ENCODE results near the gene PADI4. TPM values are rescaled to one million over a fixed set of nuclear protein-coding genes. Genes with fewer than 3 reads are reported as not detected.

The PADI4 gene
- total and polyA plus RNA-seq, 7 donors = 0.44 to 0.60 TPM; not detected in 5

DNA sequence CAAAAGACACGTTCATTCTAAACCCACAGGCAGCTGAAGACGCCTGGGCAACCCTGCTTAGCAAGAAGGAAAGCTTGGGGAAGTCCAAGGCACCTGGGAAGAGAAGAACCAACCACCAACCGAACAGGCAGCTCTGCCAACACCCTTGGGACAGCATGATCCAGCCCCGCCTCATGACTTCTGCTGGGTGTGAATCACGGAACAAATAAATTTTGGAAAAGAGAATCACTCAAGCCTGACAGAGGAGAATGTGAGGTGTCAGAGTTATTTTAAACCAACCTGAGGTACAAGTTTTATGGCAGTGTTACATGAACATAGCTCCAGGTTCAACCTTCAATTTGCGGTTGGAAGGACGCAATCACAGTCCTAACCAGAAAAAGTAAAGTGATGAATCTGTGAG lies 10.0 kb upstream of the PADI4 start:
- no peak for DNase-seq
- no peak overlapping the region for H3K4me3 ChIP-seq
- H3K36me3 ChIP-seq = no peaks in the 10 kb centered on the region
- TF ChIP-seq POLR2A (IDR thresholded peaks at IDR 0.05) (no peak), CTCF (IDR thresholded peaks at IDR 0.05) (no peak), POLR2AphosphoS5 (IDR thresholded peaks at IDR 0.05) (no peak), EP300 (IDR thresholded peaks at IDR 0.05) (no peak)
- H3K9me3 ChIP-seq = peaks cover 0 to 6% (median under 1%) of the 10 kb centered on the region in 4 donors
- no peaks in the 10 kb centered on the region for H3K4me1 ChIP-seq
- peaks cover 0 to 12% (median 0%) of the 10 kb centered on the region in 3 donors for H3K27me3 ChIP-seq
- WGBS, 2 donors = 61 to 83% methylated on average over 7 of the region's 7 CpGs
- H3K27ac ChIP-seq = no peak overlapping the region
- intact Hi-C loops (cut with DNase I) = no loop called here

DNA sequence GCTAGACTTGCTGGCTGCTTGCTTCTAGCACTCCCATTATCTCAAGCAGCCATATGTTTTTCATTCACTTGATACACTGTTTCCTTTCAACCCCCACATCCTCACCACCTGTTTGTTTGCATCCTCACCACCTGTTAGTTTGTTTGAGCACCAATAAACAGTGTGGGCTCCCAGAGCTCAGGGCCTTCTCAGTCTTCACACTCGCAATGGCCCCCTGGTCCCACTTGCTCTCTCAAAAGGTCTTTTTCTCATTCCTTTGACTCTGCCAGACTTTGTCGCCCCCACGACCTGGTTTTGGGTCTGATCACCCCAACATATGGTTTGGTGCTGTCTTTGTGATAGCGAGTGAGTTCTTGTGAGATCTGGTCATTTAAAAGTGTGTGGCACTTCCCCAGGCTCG lies 6.2 kb upstream of the PADI4 start:
- H3K4me1 ChIP-seq = no peaks in the 10 kb centered on the region
- 81 to 89% methylated on average over 5 of the region's 5 CpGs for WGBS, 2 donors
- TF ChIP-seq EP300 (IDR thresholded peaks at IDR 0.05) (no peak), POLR2A (IDR thresholded peaks at IDR 0.05) (no peak), POLR2AphosphoS5 (IDR thresholded peaks at IDR 0.05) (no peak), CTCF (IDR thresholded peaks at IDR 0.05) (no peak)
- no peak overlapping the region for H3K4me3 ChIP-seq
- H3K27me3 ChIP-seq = no peaks in the 10 kb centered on the region
- DNase-seq = no peak
- intact Hi-C loops (cut with DNase I) = no loop called here
- H3K27ac ChIP-seq = no peak overlapping the region
- H3K36me3 ChIP-seq = no peaks in the 10 kb centered on the region
- H3K9me3 ChIP-seq = peaks cover 0 to 6% (median under 1%) of the 10 kb centered on the region in 4 donors

DNA sequence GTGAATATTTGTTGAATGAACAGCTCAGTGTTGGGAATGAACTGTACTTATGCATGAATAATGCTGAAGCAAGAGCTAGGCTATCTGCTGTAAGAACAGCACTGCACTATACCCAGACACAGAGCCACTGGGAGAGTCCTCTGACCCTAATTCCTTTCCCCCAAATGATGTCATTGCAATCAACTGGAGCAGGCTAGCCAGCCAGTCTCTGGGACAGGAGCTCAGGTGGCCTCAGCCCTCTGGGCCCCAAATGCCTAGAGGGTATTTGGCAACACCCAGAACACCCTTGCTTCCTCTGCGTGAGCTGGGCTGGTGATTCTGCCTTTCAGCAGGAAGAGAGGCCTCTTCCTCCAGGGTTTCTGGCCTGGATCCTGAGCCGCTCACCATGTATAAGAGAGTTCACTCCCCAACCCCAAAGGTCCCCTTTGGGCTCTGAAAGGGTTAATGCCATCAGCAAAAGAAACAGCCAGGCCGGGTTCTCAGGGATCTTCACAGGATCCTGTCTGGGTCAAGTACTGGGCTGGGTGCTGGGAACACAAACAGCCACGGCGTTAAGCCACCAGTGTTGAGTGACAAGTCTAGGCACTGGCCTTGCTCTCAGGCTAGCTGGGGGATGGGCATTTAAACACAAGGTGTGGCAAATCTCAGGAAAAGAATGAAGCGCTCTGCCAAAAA lies 3.7 kb upstream of the PADI4 start:
- intact Hi-C loops (cut with DNase I) = no loop called here
- peaks cover 0 to 4% (median under 1%) of the 10 kb centered on the region in 4 donors for H3K9me3 ChIP-seq
- WGBS, 2 donors = 34 to 46% methylated on average over 6 of the region's 6 CpGs

DNA sequence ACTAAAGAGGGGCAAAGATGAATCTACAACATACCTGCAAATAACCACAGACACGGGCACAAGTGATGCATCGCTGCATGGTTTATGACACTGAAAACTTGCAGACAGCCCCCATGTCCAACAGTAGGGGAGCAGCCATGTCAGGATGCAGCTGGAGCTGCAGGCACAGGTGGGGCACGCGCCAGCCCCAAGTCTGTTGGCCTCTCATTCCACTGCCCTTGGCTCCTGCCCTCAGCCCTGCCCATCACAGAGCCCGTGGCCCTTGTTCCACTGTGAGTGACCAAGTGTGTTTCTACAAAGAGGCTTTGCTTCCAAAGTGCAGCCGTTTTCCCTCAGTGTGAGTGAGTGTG lies 3.2 kb upstream of the PADI4 start:
- DNase-seq = peak; percentile 33
- intact Hi-C loops (cut with DNase I) = no loop called here
- Histone ChIP-seq H3K4me1 (no peaks in the 10 kb centered on the region), H3K4me3 (no peak overlapping the region), H3K27me3 (peaks cover 0 to 17% (median 7%) of the 10 kb centered on the region in 3 donors), H3K27ac (no peak overlapping the region), H3K36me3 (no peaks in the 10 kb centered on the region), H3K9me3 (peaks cover 0 to 4% (median under 1%) of the 10 kb centered on the region in 4 donors)
- TF ChIP-seq POLR2A (IDR thresholded peaks at IDR 0.05) = no peak
- TF ChIP-seq EP300 (IDR thresholded peaks at IDR 0.05) = no peak
- TF ChIP-seq CTCF (IDR thresholded peaks at IDR 0.05) = no peak
- no peak for TF ChIP-seq POLR2AphosphoS5 (IDR thresholded peaks at IDR 0.05)
- 54 to 58% methylated on average over 6 of the region's 6 CpGs for WGBS, 2 donors

More for the DNA sequence above, 3.7 kb upstream of the PADI4 start:
- no peak overlapping the region for H3K4me3 ChIP-seq
- no peaks in the 10 kb centered on the region for H3K36me3 ChIP-seq
- no peak overlapping the region for H3K27ac ChIP-seq
- DNase-seq = peak; percentile 40
- TF ChIP-seq EP300 (IDR thresholded peaks at IDR 0.05) (no peak), POLR2AphosphoS5 (IDR thresholded peaks at IDR 0.05) (no peak), CTCF (IDR thresholded peaks at IDR 0.05) (no peak), POLR2A (IDR thresholded peaks at IDR 0.05) (no peak)
- H3K4me1 ChIP-seq = no peaks in the 10 kb centered on the region
- H3K27me3 ChIP-seq = peaks cover 0 to 12% (median 7%) of the 10 kb centered on the region in 3 donors
